Activated naive CD8-positive, alpha-beta T cell treated with anti-CD3 and anti-CD28 coated beads, Interleukin-2, amount 50 U/mL, for 24 hours (primary cell): ENCODE results near the gene MACROD2.

Experiments
- ATAC-seq: fragments of 150-1000 bp; cut with Tn5 transposase; one replicate; pipeline ENCODE4 v1.10.0; 2021
- DNase-seq: peaks from one replicate; pipeline ENCODE4 v3.0.0; 2021
- H3K27ac Mint-ChIP-seq: one replicate; pipeline ENCODE4 v1.8.0; 2021; ENCODE audit warnings: mild to moderate bottlenecking, mixed read lengths
- H3K27me3 Mint-ChIP-seq: one replicate; pipeline ENCODE4 v1.8.0; 2021; ENCODE audit warnings: mixed read lengths
- H3K36me3 Mint-ChIP-seq: one replicate; pipeline ENCODE4 v1.8.0; 2021; ENCODE audit warnings: low read depth, mixed read lengths
- H3K4me1 Mint-ChIP-seq: one replicate; pipeline ENCODE4 v1.8.0; 2021; ENCODE audit warnings: mixed read lengths
- H3K4me3 Mint-ChIP-seq: one replicate; pipeline ENCODE4 v1.8.0; 2021; ENCODE audit warnings: mild to moderate bottlenecking, moderate library complexity, mixed read lengths
- H3K9me3 Mint-ChIP-seq: one replicate; pipeline ENCODE4 v1.8.0; 2021; ENCODE audit warnings: mixed read lengths

The MACROD2 gene

GRCh38 chr20:15925376-15925775, 1930.1 kb downstream of the MACROD2 start:
- no peak overlapping the region for H3K4me3 Mint-ChIP-seq
- H3K27ac Mint-ChIP-seq, result no peak overlapping the region
- H3K36me3 Mint-ChIP-seq, result no peaks in the 10 kb centered on the region
- peaks cover 5% of the 10 kb centered on the region for H3K4me1 Mint-ChIP-seq
- peaks cover 12% of the 10 kb centered on the region for H3K9me3 Mint-ChIP-seq
- ATAC-seq (no peak), DNase-seq (no peak)
- H3K27me3 Mint-ChIP-seq, result peaks cover 5% of the 10 kb centered on the region

GRCh38 chr20:15927893-15928650, 1932.8 kb downstream of the MACROD2 start:
- no peaks in the 10 kb centered on the region for H3K4me1 Mint-ChIP-seq

GRCh38 chr20:15928946-15929345, 1933.6 kb downstream of the MACROD2 start:
- no peak overlapping the region for H3K4me3 Mint-ChIP-seq
- peaks cover 12% of the 10 kb centered on the region for H3K9me3 Mint-ChIP-seq
- H3K4me1 Mint-ChIP-seq, result no peaks in the 10 kb centered on the region
- H3K27ac Mint-ChIP-seq, result no peak overlapping the region
- no peaks in the 10 kb centered on the region for H3K27me3 Mint-ChIP-seq
- H3K36me3 Mint-ChIP-seq, result no peaks in the 10 kb centered on the region
- DNase-seq, result no peak
- ATAC-seq, result no peak

More at GRCh38 chr20:15927893-15928650, 1932.8 kb downstream of the MACROD2 start:
- H3K36me3 Mint-ChIP-seq, result no peaks in the 10 kb centered on the region
- peaks cover 12% of the 10 kb centered on the region for H3K9me3 Mint-ChIP-seq
- H3K27me3 Mint-ChIP-seq, result no peaks in the 10 kb centered on the region
- DNase-seq (no peak), ATAC-seq (no peak)
- no peak overlapping the region for H3K27ac Mint-ChIP-seq
- no peak overlapping the region for H3K4me3 Mint-ChIP-seq

- Mint-ChIP-seq H3K27ac (no peak overlapping the region), H3K36me3 (no peaks in the 10 kb centered on the region)
Observed at GRCh38 chr20:15930311-15931305, 1935.3 kb downstream of the MACROD2 start.

DNA sequence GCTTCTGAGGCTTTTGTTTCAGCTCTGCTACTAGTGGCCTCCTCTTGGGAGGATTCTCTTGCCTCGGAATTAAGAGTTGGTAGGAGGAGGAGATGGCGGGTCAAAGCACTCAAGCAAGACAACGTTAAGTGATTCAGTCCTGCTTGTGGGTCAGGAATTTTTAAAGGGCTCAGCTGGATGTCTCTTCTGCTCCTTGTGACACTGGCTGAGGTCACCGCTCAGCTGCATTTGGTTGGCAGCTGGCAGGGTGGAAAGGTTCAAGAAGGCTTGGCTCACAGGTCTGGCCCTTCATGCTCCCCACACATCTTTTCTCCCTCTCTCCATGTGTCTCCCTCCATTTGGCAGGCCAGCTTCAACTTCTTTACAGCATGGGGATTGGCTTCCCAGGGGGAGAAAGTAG, 1936.6 kb downstream of the MACROD2 start:
- Mint-ChIP-seq H3K27me3 (no peaks in the 10 kb centered on the region), H3K9me3 (no peaks in the 10 kb centered on the region), H3K27ac (no peak overlapping the region), H3K36me3 (no peaks in the 10 kb centered on the region), H3K4me3 (no peak overlapping the region), H3K4me1 (no peaks in the 10 kb centered on the region)
- no peak for ATAC-seq
- no peak for DNase-seq

More at GRCh38 chr20:15930311-15931305, 1935.3 kb downstream of the MACROD2 start:
- no peak for ATAC-seq
- Mint-ChIP-seq H3K4me1 (no peaks in the 10 kb centered on the region), H3K9me3 (peaks cover 9% of the 10 kb centered on the region), H3K27me3 (no peaks in the 10 kb centered on the region), H3K4me3 (no peak overlapping the region)
- no peak for DNase-seq

GRCh38 chr20:15937179-15937578, 1941.9 kb downstream of the MACROD2 start:
- Mint-ChIP-seq H3K4me3 (no peak overlapping the region), H3K9me3 (peaks cover 6% of the 10 kb centered on the region), H3K27ac (no peak overlapping the region), H3K4me1 (no peaks in the 10 kb centered on the region), H3K27me3 (no peaks in the 10 kb centered on the region), H3K36me3 (peaks cover 4% of the 10 kb centered on the region)
- no peak for DNase-seq
- no peak for ATAC-seq

- Mint-ChIP-seq H3K27me3 (no peaks in the 10 kb centered on the region), H3K4me3 (no peak overlapping the region), H3K9me3 (peaks cover 6% of the 10 kb centered on the region), H3K36me3 (peaks cover 4% of the 10 kb centered on the region), H3K4me1 (no peaks in the 10 kb centered on the region), H3K27ac (no peak overlapping the region)
- ATAC-seq (no peak), DNase-seq (no peak)
Observed at GRCh38 chr20:15938847-15939246, 1943.5 kb downstream of the MACROD2 start.

DNA sequence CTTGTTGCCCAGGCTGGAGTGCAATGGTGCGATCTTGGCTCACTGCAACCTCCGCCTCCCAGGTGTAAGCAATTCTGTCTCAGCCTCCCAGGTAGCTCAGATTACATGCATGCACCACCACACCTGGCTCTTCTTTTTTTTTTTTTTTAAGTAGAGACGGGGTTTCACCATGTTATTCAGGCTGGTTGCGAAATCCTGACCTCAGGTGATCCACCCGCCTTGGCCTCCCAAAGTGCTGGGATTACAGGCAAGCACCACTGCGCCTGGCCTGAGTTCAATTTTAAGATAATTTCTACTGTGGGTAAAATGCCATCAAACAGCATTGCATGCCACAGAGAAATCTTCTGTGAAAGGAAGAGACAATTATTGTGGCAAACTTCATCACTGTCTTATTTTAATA, 1944.8 kb downstream of the MACROD2 start:
- Mint-ChIP-seq H3K27ac (no peak overlapping the region), H3K4me3 (no peak overlapping the region), H3K36me3 (peaks cover 4% of the 10 kb centered on the region), H3K27me3 (no peaks in the 10 kb centered on the region), H3K4me1 (no peaks in the 10 kb centered on the region), H3K9me3 (peaks cover 6% of the 10 kb centered on the region)
- ATAC-seq, result no peak
- DNase-seq, result no peak

GRCh38 chr20:15942130-15942529, 1946.8 kb downstream of the MACROD2 start:
- no peak overlapping the region for H3K27ac Mint-ChIP-seq
- no peaks in the 10 kb centered on the region for H3K4me1 Mint-ChIP-seq
- H3K4me3 Mint-ChIP-seq, result no peak overlapping the region
- H3K9me3 Mint-ChIP-seq, result peaks cover 6% of the 10 kb centered on the region
- H3K27me3 Mint-ChIP-seq, result no peaks in the 10 kb centered on the region
- no peak for DNase-seq
- H3K36me3 Mint-ChIP-seq, result peaks cover 4% of the 10 kb centered on the region
- ATAC-seq, result no peak

- H3K27me3 Mint-ChIP-seq, result peaks cover 2% of the 10 kb centered on the region
- H3K4me3 Mint-ChIP-seq, result no peak overlapping the region
- no peak for ATAC-seq
- no peaks in the 10 kb centered on the region for H3K36me3 Mint-ChIP-seq
- DNase-seq, result no peak
- H3K9me3 Mint-ChIP-seq, result no peaks in the 10 kb centered on the region
- H3K4me1 Mint-ChIP-seq, result no peaks in the 10 kb centered on the region
- no peak overlapping the region for H3K27ac Mint-ChIP-seq
Observed at GRCh38 chr20:15945289-15945688, 1950.0 kb downstream of the MACROD2 start.

GRCh38 chr20:15949391-15949790, 1954.1 kb downstream of the MACROD2 start:
- H3K4me3 Mint-ChIP-seq, result no peak overlapping the region
- no peak for DNase-seq
- H3K4me1 Mint-ChIP-seq, result no peaks in the 10 kb centered on the region
- H3K36me3 Mint-ChIP-seq, result peaks cover 2% of the 10 kb centered on the region
- no peak overlapping the region for H3K27ac Mint-ChIP-seq
- peaks cover 2% of the 10 kb centered on the region for H3K27me3 Mint-ChIP-seq
- no peak for ATAC-seq
- peaks cover 8% of the 10 kb centered on the region for H3K9me3 Mint-ChIP-seq

DNA sequence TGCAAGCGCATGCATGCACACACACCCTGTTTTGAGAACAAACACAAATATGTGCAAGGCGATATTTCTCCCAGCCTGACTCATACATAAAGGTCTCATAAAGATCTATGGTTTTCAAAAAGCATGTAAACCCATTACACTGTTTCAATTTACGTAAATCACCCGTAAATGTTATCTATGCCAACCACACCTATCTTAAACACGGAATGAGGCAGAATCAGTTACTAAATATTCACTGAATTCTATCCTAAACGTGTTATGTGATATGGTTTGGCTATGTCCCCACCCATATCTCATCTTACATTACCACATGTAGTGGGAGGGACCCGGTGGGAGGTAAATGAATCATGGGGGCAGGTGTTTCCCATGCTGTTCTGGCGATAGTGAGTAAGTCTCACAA, 1956.3 kb downstream of the MACROD2 start:
- peaks cover 8% of the 10 kb centered on the region for H3K9me3 Mint-ChIP-seq
- H3K27me3 Mint-ChIP-seq, result peaks cover 2% of the 10 kb centered on the region
- ATAC-seq, result no peak
- H3K4me1 Mint-ChIP-seq, result no peaks in the 10 kb centered on the region
- H3K4me3 Mint-ChIP-seq, result no peak overlapping the region
- no peak for DNase-seq
- no peak overlapping the region for H3K27ac Mint-ChIP-seq
- H3K36me3 Mint-ChIP-seq, result peaks cover 2% of the 10 kb centered on the region

DNA sequence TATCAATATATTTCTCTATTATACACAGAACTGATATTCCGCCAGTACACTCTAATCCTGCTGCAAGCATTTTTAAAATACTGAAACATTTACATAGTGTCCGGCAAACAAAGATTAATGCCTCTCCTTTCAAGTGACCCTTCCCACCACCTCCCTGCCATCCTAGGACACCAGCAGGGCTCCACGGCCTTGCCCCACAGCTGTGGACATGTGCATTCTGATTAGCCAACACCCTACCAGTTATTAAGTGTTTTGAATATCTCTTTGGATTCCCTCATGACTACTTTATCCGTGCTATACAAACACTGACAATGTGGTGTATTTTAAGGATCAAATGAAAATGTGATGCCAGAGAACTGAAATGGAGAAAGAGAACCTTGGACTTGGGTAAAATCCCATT, 1962.8 kb downstream of the MACROD2 start:
- H3K27me3 Mint-ChIP-seq, result no peaks in the 10 kb centered on the region
- ATAC-seq (no peak), DNase-seq (no peak)
- H3K4me1 Mint-ChIP-seq, result no peaks in the 10 kb centered on the region
- H3K27ac Mint-ChIP-seq, result no peak overlapping the region
- H3K9me3 Mint-ChIP-seq, result no peaks in the 10 kb centered on the region
- no peak overlapping the region for H3K4me3 Mint-ChIP-seq
- no peaks in the 10 kb centered on the region for H3K36me3 Mint-ChIP-seq

DNA sequence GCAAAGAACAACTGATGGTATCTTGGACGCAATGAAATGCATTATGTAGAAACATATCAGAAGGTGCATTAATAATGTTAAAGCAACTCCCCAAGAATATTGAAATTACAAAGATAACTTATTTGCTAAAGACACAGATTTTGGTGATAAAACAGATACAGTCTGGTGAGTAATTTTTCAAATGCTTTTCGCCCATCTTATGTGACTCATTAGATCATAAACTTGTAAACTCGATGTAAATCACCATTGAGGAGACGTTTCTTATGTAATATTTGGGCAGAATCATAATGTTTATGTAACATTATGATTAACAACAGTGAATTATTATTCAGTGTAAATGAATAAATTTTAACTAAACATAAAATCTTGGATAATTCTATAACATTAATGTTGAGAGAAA, 1969.8 kb downstream of the MACROD2 start:
- H3K4me1 Mint-ChIP-seq, result no peaks in the 10 kb centered on the region
- no peak for DNase-seq

DNA sequence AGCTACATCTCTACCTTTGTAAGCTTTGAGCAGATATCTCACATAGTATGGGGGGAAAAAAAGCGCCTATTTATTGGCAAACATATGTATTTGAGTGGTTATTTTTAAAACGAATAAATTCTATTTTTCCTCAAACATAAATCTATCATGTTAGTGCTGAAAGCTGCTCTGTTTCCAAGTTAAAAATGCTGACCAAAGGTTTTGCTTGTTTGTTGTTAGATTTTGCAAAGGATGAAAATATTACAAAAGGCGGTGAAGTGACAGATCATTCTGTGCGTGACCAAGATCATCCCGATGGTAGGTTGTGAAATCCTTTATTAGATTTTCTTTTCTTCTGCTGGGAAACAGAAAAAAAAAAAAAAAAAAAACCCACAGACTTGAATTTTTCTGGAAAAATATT, 1972.0 kb downstream of the MACROD2 start:
- DNase-seq (no peak), ATAC-seq (no peak)
- Mint-ChIP-seq H3K9me3 (peaks cover 11% of the 10 kb centered on the region), H3K4me3 (no peak overlapping the region), H3K27ac (no peak overlapping the region), H3K36me3 (peaks cover 4% of the 10 kb centered on the region), H3K27me3 (no peaks in the 10 kb centered on the region), H3K4me1 (no peaks in the 10 kb centered on the region)

More for the DNA sequence above, 1969.8 kb downstream of the MACROD2 start:
- Mint-ChIP-seq H3K27ac (no peak overlapping the region), H3K9me3 (no peaks in the 10 kb centered on the region), H3K4me3 (no peak overlapping the region), H3K27me3 (no peaks in the 10 kb centered on the region), H3K36me3 (no peaks in the 10 kb centered on the region)
- no peak for ATAC-seq
